ENCODE results near the gene DIAPH3. TPM values are rescaled to one million over a fixed set of nuclear protein-coding genes. Genes with fewer than 3 reads are reported as not detected.

DIAPH3 gene
- polyA plus RNA-seq, 1 donor from 2014 or later = 0.37 TPM

- H2AFZ ChIP-seq (ENCODE audit: low read depth, low read length) = no peak overlapping the region
- TF ChIP-seq MXI1 (conservative IDR thresholded peaks at IDR 0.05; ENCODE audit: poor library complexity, severe bottlenecking) (no peak), POLR2AphosphoS5 (IDR thresholded peaks at IDR 0.05) (no peak), REST (IDR thresholded peaks at IDR 0.05; ENCODE audit: borderline replicate concordance) (no peak), EP300 (conservative IDR thresholded peaks at IDR 0.05; ENCODE audit: poor library complexity, severe bottlenecking) (no peak), SMC3 (conservative IDR thresholded peaks at IDR 0.05; ENCODE audit: poor library complexity) (no peak), EZH2 (IDR thresholded peaks at IDR 0.05; ENCODE audit: borderline replicate concordance, insufficient read depth, low read length, poor library complexity, severe bottlenecking) (no peak), RAD21 (conservative IDR thresholded peaks at IDR 0.05) (no peak), TAF1 (IDR thresholded peaks at IDR 0.05; ENCODE audit: low read depth) (no peak), CTCF (IDR thresholded peaks at IDR 0.05; ENCODE audit: poor library complexity, severe bottlenecking) (no peak)
- H3K4me2 ChIP-seq (ENCODE audit: low read length) = no peak overlapping the region
Measured at GRCh38 chr13:60172111-60172510, 8.4 kb upstream of the DIAPH3 start.

DNA sequence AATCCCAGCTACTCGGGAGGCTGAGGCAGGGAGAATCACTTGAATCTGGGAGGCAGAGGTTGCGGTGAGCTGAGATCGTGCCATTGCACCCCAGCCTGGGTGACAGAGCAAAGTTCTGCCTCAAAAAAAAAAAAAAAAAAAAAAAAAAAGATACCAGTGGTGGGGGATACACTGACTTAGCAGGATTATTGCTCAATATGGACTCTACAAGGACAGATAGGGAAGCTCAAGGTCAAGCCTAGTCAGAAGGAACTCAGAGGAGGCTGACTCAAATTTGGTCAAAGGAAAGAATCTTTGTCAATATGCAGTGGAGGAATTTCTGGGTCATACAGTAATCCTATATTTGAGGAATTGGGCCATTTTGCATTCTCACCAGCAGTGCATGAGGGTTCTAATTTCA, 6.7 kb upstream of the DIAPH3 start:
- Histone ChIP-seq H3K9me2 (ENCODE audit: insufficient read depth, low read length) (no peaks in the 10 kb centered on the region), H3K4me2 (ENCODE audit: low read length) (no peak overlapping the region), H3K4me3 (ENCODE audit: low read length) (no peak overlapping the region), H2AFZ (ENCODE audit: low read depth, low read length) (no peak overlapping the region), H3K9me3 (ENCODE audit: low read length) (no peaks in the 10 kb centered on the region), H3K27ac (ENCODE audit: low read length) (no peak overlapping the region), H4K20me1 (ENCODE audit: insufficient read depth) (no peaks in the 10 kb centered on the region), H3K79me2 (replicated peaks; ENCODE audit: insufficient read depth, low read length) (no peaks in the 10 kb centered on the region), H3K27me3 (ENCODE audit: insufficient read depth, low read depth, low read length) (no peaks in the 10 kb centered on the region), H3K36me3 (ENCODE audit: insufficient read depth, low read length) (no peaks in the 10 kb centered on the region), H3K9ac (ENCODE audit: low read length) (no peak overlapping the region), H3F3A (ENCODE audit: insufficient read depth, low read length, poor library complexity, severe bottlenecking) (no peaks in the 10 kb centered on the region)
- TF ChIP-seq EP300 (conservative IDR thresholded peaks at IDR 0.05; ENCODE audit: poor library complexity, severe bottlenecking) = no peak
- no peak for TF ChIP-seq SMC3 (conservative IDR thresholded peaks at IDR 0.05; ENCODE audit: poor library complexity)
- no peak for TF ChIP-seq MXI1 (conservative IDR thresholded peaks at IDR 0.05; ENCODE audit: poor library complexity, severe bottlenecking)
- TF ChIP-seq RAD21 (conservative IDR thresholded peaks at IDR 0.05) = no peak
- TF ChIP-seq EZH2 (IDR thresholded peaks at IDR 0.05; ENCODE audit: borderline replicate concordance, insufficient read depth, low read length, poor library complexity, severe bottlenecking) = no peak
- TF ChIP-seq REST (IDR thresholded peaks at IDR 0.05; ENCODE audit: borderline replicate concordance) = no peak

More at GRCh38 chr13:60172111-60172510, 8.4 kb upstream of the DIAPH3 start:
- H4K20me1 ChIP-seq (ENCODE audit: insufficient read depth) = no peaks in the 10 kb centered on the region
- no peak overlapping the region for H3K9ac ChIP-seq (ENCODE audit: low read length)
- H3K36me3 ChIP-seq (ENCODE audit: insufficient read depth, low read length) = no peaks in the 10 kb centered on the region
- no peaks in the 10 kb centered on the region for H3K9me2 ChIP-seq (ENCODE audit: insufficient read depth, low read length)
- no peaks in the 10 kb centered on the region for H3K27me3 ChIP-seq (ENCODE audit: insufficient read depth, low read depth, low read length)
- H3K79me2 ChIP-seq (replicated peaks; ENCODE audit: insufficient read depth, low read length) = no peaks in the 10 kb centered on the region
- no peaks in the 10 kb centered on the region for H3K9me3 ChIP-seq (ENCODE audit: low read length)
- H3K4me3 ChIP-seq (ENCODE audit: low read length) = no peak overlapping the region
- no peak overlapping the region for H3K27ac ChIP-seq (ENCODE audit: low read length)
- H3F3A ChIP-seq (ENCODE audit: insufficient read depth, low read length, poor library complexity, severe bottlenecking) = no peaks in the 10 kb centered on the region
